Ishikawa (cell line): ENCODE data around the gene ANAPC13.

Source experiments
- CEBPB ChIP-seq: IDR thresholded peaks from 2 replicates; pipeline ENCODE4 v1.6.1; 2012
- CREB1 ChIP-seq: IDR thresholded peaks from 2 replicates; pipeline ENCODE4 v1.6.1; 2012; ENCODE audit warnings: low read depth
- EGR1 ChIP-seq: IDR thresholded peaks from 2 replicates; pipeline ENCODE4 v1.6.1; 2012
- EP300 ChIP-seq: IDR thresholded peaks from 2 replicates; pipeline ENCODE4 v1.6.1; 2012; ENCODE audit warnings: borderline replicate concordance
- FOXM1 ChIP-seq: IDR thresholded peaks from 2 replicates; pipeline ENCODE4 v1.6.1; 2012; ENCODE audit warnings: low read depth, borderline replicate concordance
- NFIC ChIP-seq: IDR thresholded peaks from 2 replicates; pipeline ENCODE4 v1.6.1; 2012
- RAD21 ChIP-seq: IDR thresholded peaks from 2 replicates; pipeline ENCODE4 v1.6.1; 2012; ENCODE audit warnings: low read depth
- TAF1 ChIP-seq: IDR thresholded peaks from 2 replicates; pipeline ENCODE4 v1.6.1; 2012; ENCODE audit warnings: low read depth, mild to moderate bottlenecking
- TCF12 ChIP-seq: IDR thresholded peaks from 2 replicates; pipeline ENCODE4 v1.6.1; 2012; ENCODE audit warnings: low read depth
- TEAD4 ChIP-seq: IDR thresholded peaks from 2 replicates; pipeline ENCODE4 v1.6.1; 2012
- YY1 ChIP-seq: IDR thresholded peaks from 2 replicates; pipeline ENCODE4 v1.6.1; 2012; ENCODE audit warnings: low read depth
- ZBTB7A ChIP-seq: IDR thresholded peaks from 2 replicates; pipeline ENCODE4 v1.6.1; 2012; ENCODE audit warnings: low read depth
- TF ChIP-seq, protein P1 (sequence below): IDR thresholded peaks from 2 replicates; pipeline ENCODE4 v1.6.1; 2012; ENCODE audit warnings: low read depth, mild to moderate bottlenecking
- TF ChIP-seq, protein P2 (sequence below): IDR thresholded peaks from 2 replicates; pipeline ENCODE4 v1.6.1; 2012
- TF ChIP-seq, protein P3 (sequence below): IDR thresholded peaks from 2 replicates; pipeline ENCODE4 v1.6.1; 2012

ANAPC13 gene

DNA sequence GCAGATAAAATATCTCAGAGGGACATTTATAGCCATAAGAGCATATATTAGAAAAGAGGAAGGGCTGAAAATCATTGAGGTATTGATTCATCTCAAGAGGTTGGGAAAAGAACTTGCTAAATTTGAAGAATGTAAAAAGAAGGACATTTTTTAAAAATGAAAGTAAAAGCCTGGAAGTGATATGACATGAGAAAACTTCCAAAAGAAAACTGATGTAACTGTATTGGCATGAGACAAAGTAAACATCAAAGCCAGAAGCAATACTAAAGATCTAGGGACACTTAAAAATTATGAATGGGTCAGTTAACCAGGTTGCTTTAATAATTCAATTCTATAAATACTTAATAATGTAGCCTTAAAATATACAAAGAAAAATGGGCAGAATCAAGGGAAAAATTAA is 32.0 kb upstream of the ANAPC13 start:
- TF ChIP-seq EGR1, result no peak

DNA sequence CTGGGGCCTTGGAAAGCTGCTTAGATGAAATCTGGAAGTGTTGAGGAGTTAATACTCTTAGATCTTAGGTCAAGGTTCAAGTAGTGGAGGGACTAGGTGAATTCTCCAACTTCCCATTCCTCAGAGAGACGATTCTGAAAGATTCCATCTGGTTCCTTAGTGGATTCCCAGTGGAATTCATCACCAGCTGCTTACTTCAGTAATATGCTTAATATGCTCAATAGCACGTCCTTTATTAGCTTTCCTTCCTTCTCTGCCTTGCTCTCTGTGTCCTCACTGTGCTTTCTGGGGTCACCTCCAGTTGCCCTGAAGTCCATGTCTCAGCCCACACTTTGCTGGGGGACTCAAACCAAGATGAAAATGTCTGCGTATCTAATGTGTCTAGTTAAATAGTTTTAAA is 31.1 kb upstream of the ANAPC13 start:
- TF ChIP-seq RAD21, result no peak
- TF ChIP-seq ZBTB7A, result no peak
- TF ChIP-seq TAF1, result no peak
- TF ChIP-seq, protein P1, sequence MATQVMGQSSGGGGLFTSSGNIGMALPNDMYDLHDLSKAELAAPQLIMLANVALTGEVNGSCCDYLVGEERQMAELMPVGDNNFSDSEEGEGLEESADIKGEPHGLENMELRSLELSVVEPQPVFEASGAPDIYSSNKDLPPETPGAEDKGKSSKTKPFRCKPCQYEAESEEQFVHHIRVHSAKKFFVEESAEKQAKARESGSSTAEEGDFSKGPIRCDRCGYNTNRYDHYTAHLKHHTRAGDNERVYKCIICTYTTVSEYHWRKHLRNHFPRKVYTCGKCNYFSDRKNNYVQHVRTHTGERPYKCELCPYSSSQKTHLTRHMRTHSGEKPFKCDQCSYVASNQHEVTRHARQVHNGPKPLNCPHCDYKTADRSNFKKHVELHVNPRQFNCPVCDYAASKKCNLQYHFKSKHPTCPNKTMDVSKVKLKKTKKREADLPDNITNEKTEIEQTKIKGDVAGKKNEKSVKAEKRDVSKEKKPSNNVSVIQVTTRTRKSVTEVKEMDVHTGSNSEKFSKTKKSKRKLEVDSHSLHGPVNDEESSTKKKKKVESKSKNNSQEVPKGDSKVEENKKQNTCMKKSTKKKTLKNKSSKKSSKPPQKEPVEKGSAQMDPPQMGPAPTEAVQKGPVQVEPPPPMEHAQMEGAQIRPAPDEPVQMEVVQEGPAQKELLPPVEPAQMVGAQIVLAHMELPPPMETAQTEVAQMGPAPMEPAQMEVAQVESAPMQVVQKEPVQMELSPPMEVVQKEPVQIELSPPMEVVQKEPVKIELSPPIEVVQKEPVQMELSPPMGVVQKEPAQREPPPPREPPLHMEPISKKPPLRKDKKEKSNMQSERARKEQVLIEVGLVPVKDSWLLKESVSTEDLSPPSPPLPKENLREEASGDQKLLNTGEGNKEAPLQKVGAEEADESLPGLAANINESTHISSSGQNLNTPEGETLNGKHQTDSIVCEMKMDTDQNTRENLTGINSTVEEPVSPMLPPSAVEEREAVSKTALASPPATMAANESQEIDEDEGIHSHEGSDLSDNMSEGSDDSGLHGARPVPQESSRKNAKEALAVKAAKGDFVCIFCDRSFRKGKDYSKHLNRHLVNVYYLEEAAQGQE, result no peak
- TF ChIP-seq NFIC, result no peak
- no peak for TF ChIP-seq CEBPB
- no peak for TF ChIP-seq EGR1
- no peak for TF ChIP-seq YY1
- no peak for TF ChIP-seq TEAD4
- TF ChIP-seq, protein P2, sequence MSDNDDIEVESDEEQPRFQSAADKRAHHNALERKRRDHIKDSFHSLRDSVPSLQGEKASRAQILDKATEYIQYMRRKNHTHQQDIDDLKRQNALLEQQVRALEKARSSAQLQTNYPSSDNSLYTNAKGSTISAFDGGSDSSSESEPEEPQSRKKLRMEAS, result no peak

DNA sequence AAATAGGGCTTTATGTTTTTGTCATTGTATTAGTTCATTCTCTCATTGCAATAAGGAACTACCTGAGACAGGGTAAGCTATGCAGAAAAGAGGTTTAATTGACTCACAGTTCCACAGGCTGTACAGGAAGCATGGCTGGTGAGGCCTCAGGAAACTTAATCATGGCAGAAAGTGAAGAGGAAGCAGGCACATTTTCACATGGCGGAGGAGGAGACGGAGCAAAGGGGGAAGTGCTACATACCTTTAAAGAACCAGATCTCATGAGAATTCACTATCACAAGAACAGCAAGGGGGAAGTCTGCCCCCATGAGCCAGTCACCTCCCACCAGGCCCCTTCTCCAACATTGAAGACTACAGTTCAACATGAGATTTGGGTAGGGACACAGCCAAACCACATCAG is 25.7 kb upstream of the ANAPC13 start:
- no peak for TF ChIP-seq FOXM1
- TF ChIP-seq, protein P1, result no peak
- TF ChIP-seq TAF1, result no peak
- no peak for TF ChIP-seq ZBTB7A
- no peak for TF ChIP-seq CREB1
- TF ChIP-seq RAD21, result no peak
- TF ChIP-seq TEAD4, result no peak
- TF ChIP-seq CEBPB, result no peak
- no peak for TF ChIP-seq EP300
- TF ChIP-seq TCF12, result no peak

DNA sequence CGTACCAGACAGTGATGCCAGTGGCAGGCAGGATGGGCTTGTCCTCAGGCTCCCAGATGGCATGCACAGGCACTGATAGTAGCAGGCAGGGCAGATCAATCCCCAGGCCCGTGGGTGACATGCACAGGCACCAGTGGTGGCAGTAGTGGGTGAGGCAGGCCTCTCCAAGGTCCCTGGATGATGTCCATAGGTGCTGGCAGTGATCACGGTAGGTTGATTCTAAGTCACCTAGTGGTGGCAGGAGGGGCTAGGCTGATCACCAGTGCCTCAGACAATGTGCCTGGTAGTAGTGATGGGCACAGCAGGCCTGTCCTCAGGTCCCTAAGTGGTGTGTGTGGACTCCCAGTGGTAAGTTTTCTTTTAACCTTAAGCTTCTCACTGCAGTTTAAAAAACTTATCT is 19.7 kb upstream of the ANAPC13 start:
- TF ChIP-seq CEBPB (no peak), TEAD4 (no peak), FOXM1 (no peak), ZBTB7A (no peak), EGR1 (no peak), EP300 (no peak), NFIC (no peak), TAF1 (no peak), TCF12 (no peak), CREB1 (no peak), YY1 (no peak), RAD21 (no peak)
- TF ChIP-seq, protein P3, sequence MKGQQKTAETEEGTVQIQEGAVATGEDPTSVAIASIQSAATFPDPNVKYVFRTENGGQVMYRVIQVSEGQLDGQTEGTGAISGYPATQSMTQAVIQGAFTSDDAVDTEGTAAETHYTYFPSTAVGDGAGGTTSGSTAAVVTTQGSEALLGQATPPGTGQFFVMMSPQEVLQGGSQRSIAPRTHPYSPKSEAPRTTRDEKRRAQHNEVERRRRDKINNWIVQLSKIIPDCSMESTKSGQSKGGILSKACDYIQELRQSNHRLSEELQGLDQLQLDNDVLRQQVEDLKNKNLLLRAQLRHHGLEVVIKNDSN, result no peak
- TF ChIP-seq, protein P1, result no peak
- TF ChIP-seq, protein P2, result no peak

DNA sequence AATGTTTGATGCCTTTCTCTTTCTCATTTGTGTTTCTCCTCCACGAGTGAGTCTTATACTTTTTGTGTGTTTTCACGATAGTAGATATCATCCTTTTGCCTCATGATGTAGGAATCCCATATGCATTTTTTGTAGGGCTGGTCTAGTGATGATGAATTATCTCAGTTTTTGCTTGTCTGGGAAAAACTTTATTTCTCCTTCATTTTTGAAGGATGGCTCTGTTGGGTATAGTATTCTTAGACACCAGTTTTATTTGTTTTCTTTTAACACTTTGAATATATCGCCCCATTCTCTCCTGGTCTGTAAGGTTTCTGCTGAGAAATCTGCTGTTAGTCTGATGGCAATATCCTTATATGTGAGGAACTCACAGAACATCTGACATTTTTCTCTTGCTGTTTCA is 18.3 kb upstream of the ANAPC13 start:
- no peak for TF ChIP-seq YY1
- TF ChIP-seq NFIC, result no peak
- TF ChIP-seq, protein P1, result no peak
- TF ChIP-seq EP300, result no peak
- no peak for TF ChIP-seq RAD21
- no peak for TF ChIP-seq ZBTB7A
- TF ChIP-seq TEAD4, result no peak
- no peak for TF ChIP-seq EGR1
- TF ChIP-seq, protein P3, result no peak
- TF ChIP-seq CREB1, result no peak
- no peak for TF ChIP-seq CEBPB
- TF ChIP-seq, protein P2, result no peak
- no peak for TF ChIP-seq TCF12
- TF ChIP-seq FOXM1, result no peak
- no peak for TF ChIP-seq TAF1
